ENCODE results near the gene MBD4. TPM values are rescaled to one million over a fixed set of nuclear protein-coding genes. Genes with fewer than 3 reads are reported as not detected.

The MBD4 gene
- total RNA-seq, 1 donor from 2014 or later: 18.8 TPM

DNA sequence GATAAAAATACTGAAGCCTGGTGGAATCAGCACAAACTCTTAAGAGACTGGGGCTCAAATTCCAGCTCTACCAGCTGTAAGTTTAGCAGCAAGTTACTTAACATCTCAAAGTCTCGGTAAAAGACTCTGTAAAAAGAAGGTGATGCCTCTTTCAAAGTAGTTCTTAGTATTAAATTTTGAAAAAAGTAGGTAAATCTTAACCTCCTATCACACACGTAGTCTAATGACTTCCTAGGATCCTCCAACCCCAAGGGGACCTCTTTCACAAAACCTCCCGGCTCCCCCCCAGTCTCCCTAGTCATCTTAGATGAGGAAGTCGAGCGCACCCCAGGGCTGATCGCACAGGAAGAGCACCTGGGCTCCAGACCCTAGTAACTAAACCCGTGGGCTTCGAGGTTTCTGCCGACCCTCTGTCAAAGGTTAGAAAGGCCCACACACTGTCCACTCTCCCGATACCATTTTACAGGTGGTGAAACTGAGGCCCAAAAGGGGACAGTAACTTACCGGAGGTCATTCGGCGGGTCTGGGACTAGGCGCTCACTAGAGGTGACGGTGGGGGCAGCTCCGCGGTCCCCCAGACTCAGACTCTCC, 427 bp downstream of the MBD4 start:
- Histone ChIP-seq H3K27ac (replicated peaks) (peak overlapping the region; percentile 94), H3K4me3 (peak overlapping the region; percentile 88), H3K4me1 (peaks cover 94% of the 10 kb centered on the region), H3K36me3 (peaks cover 37% of the 10 kb centered on the region), H3K9me3 (replicated peaks) (no peaks in the 10 kb centered on the region), H3K27me3 (ENCODE audit: low read depth) (no peaks in the 10 kb centered on the region)
- peak; percentile 36 for DNase-seq
- TF ChIP-seq, protein P1, sequence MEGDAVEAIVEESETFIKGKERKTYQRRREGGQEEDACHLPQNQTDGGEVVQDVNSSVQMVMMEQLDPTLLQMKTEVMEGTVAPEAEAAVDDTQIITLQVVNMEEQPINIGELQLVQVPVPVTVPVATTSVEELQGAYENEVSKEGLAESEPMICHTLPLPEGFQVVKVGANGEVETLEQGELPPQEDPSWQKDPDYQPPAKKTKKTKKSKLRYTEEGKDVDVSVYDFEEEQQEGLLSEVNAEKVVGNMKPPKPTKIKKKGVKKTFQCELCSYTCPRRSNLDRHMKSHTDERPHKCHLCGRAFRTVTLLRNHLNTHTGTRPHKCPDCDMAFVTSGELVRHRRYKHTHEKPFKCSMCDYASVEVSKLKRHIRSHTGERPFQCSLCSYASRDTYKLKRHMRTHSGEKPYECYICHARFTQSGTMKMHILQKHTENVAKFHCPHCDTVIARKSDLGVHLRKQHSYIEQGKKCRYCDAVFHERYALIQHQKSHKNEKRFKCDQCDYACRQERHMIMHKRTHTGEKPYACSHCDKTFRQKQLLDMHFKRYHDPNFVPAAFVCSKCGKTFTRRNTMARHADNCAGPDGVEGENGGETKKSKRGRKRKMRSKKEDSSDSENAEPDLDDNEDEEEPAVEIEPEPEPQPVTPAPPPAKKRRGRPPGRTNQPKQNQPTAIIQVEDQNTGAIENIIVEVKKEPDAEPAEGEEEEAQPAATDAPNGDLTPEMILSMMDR (IDR thresholded peaks at IDR 0.05; ENCODE audit: borderline replicate concordance): no peak
- intact Hi-C loops (cut with micrococcal nuclease): no loop called here

DNA sequence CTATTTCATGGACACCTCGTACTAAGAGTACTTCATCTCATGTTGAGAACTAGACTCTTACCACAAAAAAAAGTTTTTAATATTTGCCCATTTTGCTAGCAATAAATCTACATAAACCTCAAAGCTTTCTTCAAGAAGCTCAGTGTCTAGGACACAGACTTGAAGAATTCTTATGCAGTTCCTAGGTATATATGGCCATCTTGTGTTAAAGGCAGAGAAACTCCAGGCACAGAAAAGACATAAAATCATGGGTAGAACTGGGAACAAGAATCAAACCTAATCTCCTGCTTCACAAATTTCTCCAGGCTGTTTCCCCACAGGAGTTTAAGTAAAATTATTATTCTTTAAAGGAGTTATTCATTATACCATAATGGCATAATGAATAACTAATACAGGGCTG, 4.4 kb downstream of the MBD4 start:
- no peak overlapping the region for H3K27ac ChIP-seq (replicated peaks)
- H3K27me3 ChIP-seq (ENCODE audit: low read depth): no peaks in the 10 kb centered on the region
- peaks cover 76% of the 10 kb centered on the region for H3K36me3 ChIP-seq
- no peak overlapping the region for H3K4me3 ChIP-seq
- TF ChIP-seq, protein P1 (IDR thresholded peaks at IDR 0.05; ENCODE audit: borderline replicate concordance): no peak
- H3K9me3 ChIP-seq (replicated peaks): no peaks in the 10 kb centered on the region
- peaks cover 62% of the 10 kb centered on the region for H3K4me1 ChIP-seq
- intact Hi-C loops (cut with micrococcal nuclease): no loop called here
- no peak for DNase-seq

DNA sequence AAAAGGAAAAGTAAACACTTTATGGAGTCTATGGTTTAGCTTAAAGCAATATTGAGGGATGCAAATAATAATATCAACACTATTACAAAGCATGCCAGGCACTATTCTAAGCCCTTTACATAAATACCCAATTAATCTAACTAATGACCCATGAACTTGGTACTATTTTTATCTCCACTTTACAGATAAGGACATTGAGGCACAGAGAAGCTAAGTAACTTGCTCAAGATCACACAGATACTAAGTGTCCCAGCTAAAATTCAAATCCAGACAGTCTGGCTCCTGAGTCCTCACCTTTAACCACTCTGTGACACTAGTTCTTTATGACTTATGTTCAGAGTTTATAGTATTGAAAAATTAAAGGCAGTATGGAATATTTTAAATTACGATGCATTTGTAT, 5.6 kb downstream of the MBD4 start:
- TF ChIP-seq, protein P1 (IDR thresholded peaks at IDR 0.05; ENCODE audit: borderline replicate concordance): no peak
- H3K27me3 ChIP-seq (ENCODE audit: low read depth): no peaks in the 10 kb centered on the region
- H3K36me3 ChIP-seq: peaks cover 82% of the 10 kb centered on the region
- no peak for DNase-seq
- intact Hi-C loops (cut with micrococcal nuclease): no loop called here
- no peak overlapping the region for H3K4me3 ChIP-seq
- H3K9me3 ChIP-seq (replicated peaks): no peaks in the 10 kb centered on the region
- H3K27ac ChIP-seq (replicated peaks): no peak overlapping the region
- peaks cover 58% of the 10 kb centered on the region for H3K4me1 ChIP-seq

DNA sequence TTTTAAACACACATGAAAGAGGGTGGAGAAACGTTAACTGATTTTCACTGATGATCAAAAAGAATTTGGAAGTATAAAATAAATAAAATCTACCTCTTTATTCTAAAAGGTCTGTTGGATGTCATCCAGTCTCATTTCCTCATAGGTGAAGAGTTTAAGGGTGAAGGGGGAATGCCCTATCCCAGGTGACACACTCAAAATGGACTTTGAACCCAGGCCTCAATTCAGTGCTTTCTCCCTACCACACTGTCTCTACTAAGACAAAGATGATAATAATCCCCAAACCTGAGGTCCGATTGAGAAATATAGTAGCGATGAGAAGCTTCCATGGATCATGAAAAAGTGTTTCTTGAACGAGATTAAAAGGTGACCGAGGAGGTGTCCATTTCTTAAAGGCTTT, 6.2 kb downstream of the MBD4 start:
- no peaks in the 10 kb centered on the region for H3K9me3 ChIP-seq (replicated peaks)
- H3K27me3 ChIP-seq (ENCODE audit: low read depth): no peaks in the 10 kb centered on the region
- H3K4me1 ChIP-seq: peaks cover 57% of the 10 kb centered on the region
- H3K36me3 ChIP-seq: peaks cover 82% of the 10 kb centered on the region
- H3K4me3 ChIP-seq: no peak overlapping the region
- DNase-seq: no peak
- intact Hi-C loops (cut with micrococcal nuclease): no loop called here
- TF ChIP-seq, protein P1 (IDR thresholded peaks at IDR 0.05; ENCODE audit: borderline replicate concordance): no peak
- H3K27ac ChIP-seq (replicated peaks): no peak overlapping the region

DNA sequence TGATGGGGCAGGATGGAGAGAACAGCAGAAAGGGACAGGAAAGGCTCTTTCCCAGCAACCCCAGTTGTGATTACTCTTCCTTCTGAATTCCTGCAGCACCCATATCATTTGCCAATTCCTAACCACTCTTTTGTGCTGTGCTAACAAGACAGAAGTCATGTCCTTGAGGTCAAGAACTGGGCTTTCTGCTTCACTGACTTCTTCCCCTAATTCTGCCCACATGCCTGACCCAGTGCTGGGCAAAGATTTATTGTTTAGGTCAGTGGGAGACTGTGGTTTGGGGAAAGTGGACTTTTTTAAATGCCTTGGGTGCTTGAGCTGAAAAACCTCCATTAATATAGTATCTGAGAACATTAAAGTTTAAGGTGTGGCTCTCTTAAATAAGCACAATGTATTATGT, 7.1 kb downstream of the MBD4 start:
- Histone ChIP-seq H3K4me1 (peaks cover 56% of the 10 kb centered on the region), H3K27me3 (ENCODE audit: low read depth) (no peaks in the 10 kb centered on the region), H3K27ac (replicated peaks) (no peak overlapping the region), H3K9me3 (replicated peaks) (no peaks in the 10 kb centered on the region), H3K4me3 (no peak overlapping the region), H3K36me3 (peaks cover 78% of the 10 kb centered on the region)
- TF ChIP-seq, protein P1 (IDR thresholded peaks at IDR 0.05; ENCODE audit: borderline replicate concordance): no peak
- no peak for DNase-seq
- intact Hi-C loops (cut with micrococcal nuclease): no loop called here

Data from left ventricle myocardium inferior (tissue), 1 donor.